GM18861 (cell line): Measurements from ENCODE around the gene STX17.

Source experiments
- ATAC-seq: cut with Tn5 transposase; IDR thresholded peaks from one replicate; pipeline ENCODE4 v1.9.1; 2021; ENCODE audit not compliant: unreplicated experiment

STX17 gene

GRCh38 chr9:99905833-99906402 is 536 bp upstream of the STX17 start:
- ATAC-seq, result no peak

GRCh38 chr9:99907208-99907532 is 716 bp downstream of the STX17 start:
- ATAC-seq, result no peak

DNA sequence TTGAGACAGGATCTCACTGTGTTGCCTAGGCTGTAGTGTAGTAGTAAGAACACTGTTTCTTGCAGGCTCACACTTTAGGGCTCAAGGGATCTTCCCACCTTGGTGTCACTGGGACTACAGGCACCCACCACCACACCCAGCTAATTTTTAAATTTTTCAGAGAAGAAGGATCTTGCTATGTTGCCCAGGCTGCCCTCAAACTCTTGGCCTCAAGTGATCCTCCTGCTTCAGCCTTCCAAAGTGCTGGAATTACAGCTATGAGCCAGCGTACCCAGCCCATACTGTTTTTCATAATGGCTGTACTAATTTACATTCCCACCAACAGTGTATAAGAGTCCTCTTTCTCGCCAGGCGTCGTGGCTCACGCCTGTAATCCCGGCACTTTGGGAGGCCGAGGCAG is 5.1 kb downstream of the STX17 start:
- no peak for ATAC-seq

GRCh38 chr9:99916650-99917049 is 10.2 kb downstream of the STX17 start:
- no peak for ATAC-seq

GRCh38 chr9:99918134-99918533 is 11.7 kb downstream of the STX17 start:
- ATAC-seq, result no peak

GRCh38 chr9:99919930-99920329 is 13.5 kb downstream of the STX17 start:
- ATAC-seq, result no peak

- no peak for ATAC-seq
Measured at GRCh38 chr9:99921875-99922710, 15.6 kb downstream of the STX17 start.

- no peak for ATAC-seq
Measured at GRCh38 chr9:99922711-99923030, 16.2 kb downstream of the STX17 start.

DNA sequence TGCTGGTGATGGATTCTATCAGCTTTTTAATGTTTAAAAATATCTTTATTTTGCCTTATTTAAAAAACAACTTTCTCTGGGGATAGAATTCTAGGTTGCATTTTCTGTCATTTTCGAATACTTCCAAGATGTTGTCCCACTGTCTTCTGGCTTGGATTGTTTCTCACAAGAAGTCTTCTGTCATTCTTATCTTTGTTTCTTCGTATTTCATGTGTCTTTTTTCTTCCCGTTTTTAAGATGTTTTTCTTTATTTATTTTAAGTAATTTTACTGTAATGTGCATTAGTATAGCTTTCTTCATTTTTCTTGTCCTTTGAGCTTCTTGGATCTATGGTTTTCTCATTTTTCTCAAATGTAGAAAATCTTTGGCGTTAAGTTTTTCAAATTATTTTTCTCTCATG is 19.1 kb downstream of the STX17 start:
- no peak for ATAC-seq

- ATAC-seq, result no peak
Measured at GRCh38 chr9:99929652-99930051, 23.2 kb downstream of the STX17 start.

GRCh38 chr9:99931155-99931840 is 24.8 kb downstream of the STX17 start:
- no peak for ATAC-seq

DNA sequence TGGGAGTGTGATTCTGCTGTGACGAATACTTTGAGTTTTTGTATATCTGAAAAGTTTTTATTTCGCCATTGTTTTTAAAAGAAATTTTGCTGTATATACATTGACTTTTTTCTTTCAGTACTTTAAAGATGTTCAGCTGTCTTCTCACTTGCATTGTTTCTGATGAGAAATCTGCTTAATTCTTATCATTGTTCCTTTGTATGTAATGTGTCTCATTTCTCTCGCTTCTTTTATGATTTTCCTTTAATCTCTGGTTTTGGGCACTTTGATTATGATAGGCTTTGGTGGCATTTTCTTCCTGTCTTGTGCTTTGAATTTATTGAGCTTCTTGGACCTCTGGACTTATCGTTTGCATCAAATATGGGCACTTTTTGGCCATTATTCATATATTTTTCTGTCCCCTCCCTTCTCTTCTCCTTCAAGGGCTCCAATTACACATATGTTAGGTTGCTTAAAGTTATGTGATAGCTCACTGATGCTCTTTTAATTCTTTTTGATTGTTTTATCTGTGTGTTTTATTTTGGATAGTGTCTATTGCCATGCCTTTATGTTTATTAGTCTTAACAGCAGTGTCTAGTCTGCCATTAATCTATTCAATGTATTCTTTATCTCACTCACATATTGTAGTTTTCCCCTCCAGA is 30.6 kb downstream of the STX17 start:
- ATAC-seq, result no peak

GRCh38 chr9:99947395-99947794 is 40.9 kb downstream of the STX17 start:
- no peak for ATAC-seq

DNA sequence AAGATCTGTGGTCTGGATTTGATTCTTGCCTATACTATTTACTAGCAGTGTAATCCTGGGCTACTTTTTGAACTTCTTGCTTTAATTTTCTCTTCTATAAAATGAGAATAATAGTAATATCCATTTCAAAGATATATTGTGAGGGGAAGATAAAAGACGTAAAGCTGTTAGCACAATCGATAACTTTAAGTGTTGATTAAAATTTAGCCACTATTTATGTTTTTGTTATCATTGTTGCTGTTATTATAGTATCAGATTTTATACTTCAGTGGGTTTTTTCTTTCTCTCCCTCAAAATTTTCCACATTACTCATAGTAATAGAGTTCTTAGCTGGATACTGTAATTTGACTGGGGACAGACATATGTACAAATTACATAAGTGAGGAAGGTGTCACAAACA is 42.0 kb downstream of the STX17 start:
- ATAC-seq, result no peak

- ATAC-seq, result no peak
Measured at GRCh38 chr9:99948896-99949295, 42.4 kb downstream of the STX17 start.

GRCh38 chr9:99953861-99954507 is 47.5 kb downstream of the STX17 start:
- peak; percentile 49 for ATAC-seq

DNA sequence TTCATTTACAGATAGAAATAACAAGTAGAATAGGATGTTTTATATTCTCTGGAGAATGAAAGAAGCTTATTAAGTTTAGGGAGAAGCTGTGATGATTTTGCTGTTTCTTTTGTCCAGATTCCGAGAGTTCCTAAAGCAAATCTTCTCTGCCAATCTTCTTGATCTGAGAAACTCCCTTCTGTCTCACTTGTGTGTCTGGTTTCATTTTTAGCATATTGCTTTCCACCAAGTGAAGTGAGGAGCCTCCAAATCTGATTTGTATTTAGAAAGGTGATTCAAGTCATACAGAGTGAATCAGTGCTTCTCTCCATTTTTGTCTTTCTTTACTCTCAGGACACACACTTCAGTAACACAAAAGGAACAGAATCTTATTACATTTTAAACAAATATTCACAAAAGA is 48.4 kb downstream of the STX17 start:
- ATAC-seq, result peak; percentile 54

GRCh38 chr9:99955606-99956005 is 49.2 kb downstream of the STX17 start:
- ATAC-seq, result no peak

DNA sequence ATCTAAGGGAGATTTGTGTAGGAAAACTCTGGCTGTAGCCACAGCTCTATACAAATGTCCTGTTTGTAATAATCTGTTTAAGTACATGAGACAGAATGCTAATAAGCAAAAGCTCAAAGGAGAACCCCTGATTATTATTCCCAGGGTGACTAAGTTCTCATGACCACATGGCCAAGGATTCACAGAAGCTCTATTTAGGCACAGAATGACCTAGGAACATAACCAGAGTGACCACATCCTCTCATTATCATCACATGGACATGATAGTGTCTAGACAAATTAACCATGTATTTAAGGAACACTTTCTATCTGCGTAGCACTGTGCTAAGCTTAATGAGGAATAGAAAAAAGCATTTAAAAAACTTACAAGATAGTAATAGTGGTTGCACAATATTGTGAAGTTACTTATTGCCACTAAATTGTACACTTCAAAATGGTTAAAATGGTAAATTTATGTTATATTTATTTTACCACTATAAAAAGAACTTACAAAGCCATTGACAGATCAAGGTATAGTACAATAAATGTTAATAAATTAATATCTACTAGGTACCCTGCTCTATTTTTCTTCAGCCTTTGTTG is 56.3 kb downstream of the STX17 start:
- no peak for ATAC-seq

- ATAC-seq, result no peak
Measured at GRCh38 chr9:99964336-99964735, 57.9 kb downstream of the STX17 start.

GRCh38 chr9:99966001-99966400 is 59.5 kb downstream of the STX17 start:
- ATAC-seq, result no peak
